HEK293 (cell line): Measurements from ENCODE around the gene RIPOR1.

Experiments
- CTCF ChIA-PET: fragments of 350-600 bp; formaldehyde crosslinking; extraction: SDS; loops from one replicate; lab custom pipeline; 2021; ENCODE audit warnings: antibody characterized with exemption; lab: Yijun Ruan, JAX
- POLR2A ChIA-PET: fragments of 300-600 bp; formaldehyde crosslinking; extraction: SDS; loops from one replicate; lab custom pipeline; 2020; ENCODE audit warnings: antibody characterized with exemption, inconsistent platforms; lab: Yijun Ruan, JAX
- H3K27ac ChIP-seq: fragments of 200-500 bp; sonication (Bioruptor generic); 2 replicates; pipeline ENCODE4 v1.5.1; 2014; ENCODE audit warnings: low read depth, low read length, control low read depth, inconsistent platforms; ENCODE audit errors: extremely low read depth
- H3K36me3 ChIP-seq, 2 experiments: fragments of 200-500 bp in 1 of 2; sonication (Bioruptor generic) in 1 of 2; 1 replicate in 1 of 2; 2 replicates in 1 of 2; pipeline ENCODE4 v1.5.1; 2014 to 2017; ENCODE audit warnings: inconsistent platforms in 2 of 2, low read length in 2 of 2; ENCODE audit not compliant: control insufficient read depth in 2 of 2, insufficient read depth in 1 of 2
- H3K4me1 ChIP-seq: fragments of 200-500 bp; sonication (Bioruptor generic); 2 replicates; pipeline ENCODE4 v1.5.1; 2014; ENCODE audit warnings: mild to moderate bottlenecking, low read length, inconsistent platforms; ENCODE audit not compliant: control insufficient read depth, insufficient read depth
- H3K4me3 ChIP-seq: 2 replicates; pipeline ENCODE4 v1.5.1; 2011; ENCODE audit warnings: low read depth, mild to moderate bottlenecking, control low read depth, low read length, moderate library complexity
- H3K9me3 ChIP-seq: fragments of 200-500 bp; sonication (Bioruptor generic); 2 replicates; pipeline ENCODE4 v1.5.1; 2014; ENCODE audit warnings: low read depth, low read length, inconsistent platforms; ENCODE audit not compliant: control insufficient read depth, insufficient read depth
- HOXC10 ChIP-seq: sonication (generic); formaldehyde crosslinking; IDR thresholded peaks from 2 replicates; pipeline ENCODE4 v1.8.1; 2023; ENCODE audit warnings: mild to moderate bottlenecking, missing genetic modification reagents
- KLF1 ChIP-seq: fragments of 450-650 bp; formaldehyde crosslinking; IDR thresholded peaks from 2 replicates; pipeline ENCODE4 v1.5.1; 2016; ENCODE audit warnings: missing biosample characterization, missing genetic modification characterization
- SETDB1 ChIP-seq: IDR thresholded peaks from one replicate; pipeline ENCODE4 v1.6.1; 2017; ENCODE audit warnings: mild to moderate bottlenecking, low read length, moderate library complexity, mixed read lengths; ENCODE audit not compliant: insufficient read length
- TRIM28 ChIP-seq: IDR thresholded peaks from 2 replicates; pipeline ENCODE4 v1.6.1; 2011; ENCODE audit warnings: low read length, control low read depth, borderline replicate concordance
- ZBTB1 ChIP-seq: fragments of 450-650 bp; formaldehyde crosslinking; IDR thresholded peaks from 2 replicates; pipeline ENCODE4 v1.5.1; 2016; ENCODE audit warnings: missing biosample characterization, missing genetic modification characterization
- ZEB2 ChIP-seq: fragments of 450-650 bp; formaldehyde crosslinking; IDR thresholded peaks from 2 replicates; pipeline ENCODE4 v1.5.1; 2016; ENCODE audit warnings: missing biosample characterization, missing genetic modification characterization
- ZFP3 ChIP-seq: fragments of 450-650 bp; formaldehyde crosslinking; IDR thresholded peaks from 2 replicates; pipeline ENCODE4 v1.5.1; 2016; ENCODE audit warnings: low read depth, missing biosample characterization, missing genetic modification characterization
- ZNF16 ChIP-seq: fragments of 450-650 bp; formaldehyde crosslinking; IDR thresholded peaks from 2 replicates; pipeline ENCODE4 v1.5.1; 2016; ENCODE audit warnings: low read depth, missing biosample characterization, missing genetic modification characterization
- ZNF175 ChIP-seq: fragments of 450-650 bp; formaldehyde crosslinking; IDR thresholded peaks from 2 replicates; pipeline ENCODE4 v1.5.1; 2016; ENCODE audit warnings: missing biosample characterization, missing genetic modification characterization
- ZNF274 ChIP-seq, 2 experiments: fragments of 200-500 bp in 1 of 2; fragments of 450-650 bp in 1 of 2; sonication (Bioruptor generic) in 1 of 2; formaldehyde crosslinking in 1 of 2; IDR thresholded peaks; 2 replicates each; pipeline versions ENCODE4 v1.5.1 to v1.6.1; 2014 to 2016; ENCODE audit warnings: borderline replicate concordance in 1 of 2, inconsistent platforms in 1 of 2, low read length in 1 of 2, missing biosample characterization in 1 of 2, missing genetic modification characterization in 1 of 2
- ZNF292 ChIP-seq: fragments of 450-650 bp; formaldehyde crosslinking; IDR thresholded peaks from 2 replicates; pipeline ENCODE4 v1.5.1; 2016; ENCODE audit warnings: low read depth, missing biosample characterization, missing genetic modification characterization, borderline replicate concordance
- ZNF335 ChIP-seq: fragments of 450-650 bp; formaldehyde crosslinking; conservative IDR thresholded peaks from 2 replicates; pipeline ENCODE4 v1.5.1; 2016; ENCODE audit warnings: missing biosample characterization, missing genetic modification characterization
- ZNF623 ChIP-seq: fragments of 450-650 bp; formaldehyde crosslinking; IDR thresholded peaks from 2 replicates; pipeline ENCODE4 v1.5.1; 2016; ENCODE audit warnings: missing biosample characterization, missing genetic modification characterization
- ZNF660 ChIP-seq: fragments of 450-650 bp; IDR thresholded peaks from 2 replicates; pipeline ENCODE4 v1.5.1; 2018; ENCODE audit warnings: missing biosample characterization, mild to moderate bottlenecking, missing genetic modification characterization
- TF ChIP-seq, protein P1 (sequence below): fragments of 450-650 bp; formaldehyde crosslinking; IDR thresholded peaks from 2 replicates; pipeline ENCODE4 v1.5.1; 2016; ENCODE audit warnings: missing biosample characterization, missing genetic modification characterization
- TF ChIP-seq, protein P2 (sequence below): fragments of 450-650 bp; formaldehyde crosslinking; IDR thresholded peaks from 2 replicates; pipeline ENCODE4 v1.5.1; 2016; ENCODE audit warnings: missing biosample characterization, missing genetic modification characterization
- TF ChIP-seq, protein P3 (sequence below): fragments of 450-650 bp; formaldehyde crosslinking; IDR thresholded peaks from 2 replicates; pipeline ENCODE4 v1.5.1; 2017; ENCODE audit warnings: missing biosample characterization, missing genetic modification characterization
- TF ChIP-seq, protein P4 (sequence below): IDR thresholded peaks from 2 replicates; pipeline ENCODE4 v1.6.1; 2011; ENCODE audit warnings: mild to moderate bottlenecking, low read depth, low read length, borderline replicate concordance
- TF ChIP-seq, protein P5 (sequence below): fragments of 450-650 bp; formaldehyde crosslinking; IDR thresholded peaks from 2 replicates; pipeline ENCODE4 v1.5.1; 2016; ENCODE audit warnings: missing biosample characterization, missing genetic modification characterization

The RIPOR1 gene

DNA sequence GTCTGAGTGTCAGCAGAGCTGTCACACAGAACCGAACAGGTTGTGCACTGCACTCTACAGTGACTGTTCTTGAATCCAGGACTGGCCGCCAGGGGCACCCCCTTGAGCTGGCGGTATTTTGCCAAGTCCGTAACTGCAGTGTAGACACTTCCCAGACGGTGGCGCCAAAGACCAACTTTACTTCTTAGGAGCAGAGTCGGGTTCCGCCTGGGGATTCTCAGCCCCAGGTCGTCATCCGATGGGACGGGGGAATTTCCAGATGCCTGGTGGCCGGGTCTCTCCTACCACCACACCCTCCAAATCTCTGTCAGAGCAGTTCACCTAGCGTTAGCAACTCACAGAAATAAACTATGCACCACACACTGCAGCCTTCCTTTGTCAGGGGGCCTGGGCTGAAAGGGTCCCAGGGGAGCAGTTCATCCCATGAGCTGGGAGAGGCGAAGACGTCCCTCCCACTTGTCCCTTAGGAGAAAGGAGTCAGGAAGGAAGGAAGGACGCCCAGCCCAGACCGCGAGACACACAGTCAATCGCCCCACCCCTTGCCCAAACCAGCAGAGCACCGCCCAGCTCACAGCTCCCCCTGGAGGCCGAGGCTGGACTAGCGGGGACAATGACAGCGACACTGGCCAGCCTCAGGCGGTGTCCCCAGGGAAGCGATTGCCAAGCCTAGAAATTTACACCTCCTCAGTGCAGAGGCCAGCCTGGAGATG lies 7.4 kb upstream of the RIPOR1 start (continued):
- TF ChIP-seq, protein P1, sequence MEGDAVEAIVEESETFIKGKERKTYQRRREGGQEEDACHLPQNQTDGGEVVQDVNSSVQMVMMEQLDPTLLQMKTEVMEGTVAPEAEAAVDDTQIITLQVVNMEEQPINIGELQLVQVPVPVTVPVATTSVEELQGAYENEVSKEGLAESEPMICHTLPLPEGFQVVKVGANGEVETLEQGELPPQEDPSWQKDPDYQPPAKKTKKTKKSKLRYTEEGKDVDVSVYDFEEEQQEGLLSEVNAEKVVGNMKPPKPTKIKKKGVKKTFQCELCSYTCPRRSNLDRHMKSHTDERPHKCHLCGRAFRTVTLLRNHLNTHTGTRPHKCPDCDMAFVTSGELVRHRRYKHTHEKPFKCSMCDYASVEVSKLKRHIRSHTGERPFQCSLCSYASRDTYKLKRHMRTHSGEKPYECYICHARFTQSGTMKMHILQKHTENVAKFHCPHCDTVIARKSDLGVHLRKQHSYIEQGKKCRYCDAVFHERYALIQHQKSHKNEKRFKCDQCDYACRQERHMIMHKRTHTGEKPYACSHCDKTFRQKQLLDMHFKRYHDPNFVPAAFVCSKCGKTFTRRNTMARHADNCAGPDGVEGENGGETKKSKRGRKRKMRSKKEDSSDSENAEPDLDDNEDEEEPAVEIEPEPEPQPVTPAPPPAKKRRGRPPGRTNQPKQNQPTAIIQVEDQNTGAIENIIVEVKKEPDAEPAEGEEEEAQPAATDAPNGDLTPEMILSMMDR (tag by site-specific recombination): peak; percentile 91
- TF ChIP-seq HOXC10 (CRISPR knock-in tag) (no peak), ZNF16 (no peak), ZNF274 (IDR thresholded peaks at IDR 0.05; ENCODE audit: low read length) (no peak), ZNF274 (tag by site-specific recombination; IDR thresholded peaks at IDR 0.05; ENCODE audit: borderline replicate concordance) (no peak), ZNF335 (peak; percentile 96), KLF1 (tag by site-specific recombination) (peak; percentile 91), TRIM28 (peak; percentile 70; the same call in 1 of the 2 replicates), ZNF623 (no peak; the same call in 1 of the 2 replicates), ZNF660 (tag by site-specific recombination) (peak; percentile 81), ZEB2 (tag by site-specific recombination) (peak; percentile 80), ZBTB1 (no peak)
- TF ChIP-seq, protein P2, sequence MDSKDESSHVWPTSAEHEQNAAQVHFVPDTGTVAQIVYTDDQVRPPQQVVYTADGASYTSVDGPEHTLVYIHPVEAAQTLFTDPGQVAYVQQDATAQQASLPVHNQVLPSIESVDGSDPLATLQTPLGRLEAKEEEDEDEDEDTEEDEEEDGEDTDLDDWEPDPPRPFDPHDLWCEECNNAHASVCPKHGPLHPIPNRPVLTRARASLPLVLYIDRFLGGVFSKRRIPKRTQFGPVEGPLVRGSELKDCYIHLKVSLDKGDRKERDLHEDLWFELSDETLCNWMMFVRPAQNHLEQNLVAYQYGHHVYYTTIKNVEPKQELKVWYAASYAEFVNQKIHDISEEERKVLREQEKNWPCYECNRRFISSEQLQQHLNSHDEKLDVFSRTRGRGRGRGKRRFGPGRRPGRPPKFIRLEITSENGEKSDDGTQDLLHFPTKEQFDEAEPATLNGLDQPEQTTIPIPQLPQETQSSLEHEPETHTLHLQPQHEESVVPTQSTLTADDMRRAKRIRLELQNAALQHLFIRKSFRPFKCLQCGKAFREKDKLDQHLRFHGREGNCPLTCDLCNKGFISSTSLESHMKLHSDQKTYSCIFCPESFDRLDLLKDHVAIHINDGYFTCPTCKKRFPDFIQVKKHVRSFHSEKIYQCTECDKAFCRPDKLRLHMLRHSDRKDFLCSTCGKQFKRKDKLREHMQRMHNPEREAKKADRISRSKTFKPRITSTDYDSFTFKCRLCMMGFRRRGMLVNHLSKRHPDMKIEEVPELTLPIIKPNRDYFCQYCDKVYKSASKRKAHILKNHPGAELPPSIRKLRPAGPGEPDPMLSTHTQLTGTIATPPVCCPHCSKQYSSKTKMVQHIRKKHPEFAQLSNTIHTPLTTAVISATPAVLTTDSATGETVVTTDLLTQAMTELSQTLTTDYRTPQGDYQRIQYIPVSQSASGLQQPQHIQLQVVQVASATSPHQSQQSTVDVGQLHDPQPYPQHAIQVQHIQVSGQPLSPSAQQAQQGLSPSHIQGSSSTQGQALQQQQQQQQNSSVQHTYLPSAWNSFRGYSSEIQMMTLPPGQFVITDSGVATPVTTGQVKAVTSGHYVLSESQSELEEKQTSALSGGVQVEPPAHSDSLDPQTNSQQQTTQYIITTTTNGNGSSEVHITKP (tag by site-specific recombination): peak; percentile 84
- TF ChIP-seq, protein P3, sequence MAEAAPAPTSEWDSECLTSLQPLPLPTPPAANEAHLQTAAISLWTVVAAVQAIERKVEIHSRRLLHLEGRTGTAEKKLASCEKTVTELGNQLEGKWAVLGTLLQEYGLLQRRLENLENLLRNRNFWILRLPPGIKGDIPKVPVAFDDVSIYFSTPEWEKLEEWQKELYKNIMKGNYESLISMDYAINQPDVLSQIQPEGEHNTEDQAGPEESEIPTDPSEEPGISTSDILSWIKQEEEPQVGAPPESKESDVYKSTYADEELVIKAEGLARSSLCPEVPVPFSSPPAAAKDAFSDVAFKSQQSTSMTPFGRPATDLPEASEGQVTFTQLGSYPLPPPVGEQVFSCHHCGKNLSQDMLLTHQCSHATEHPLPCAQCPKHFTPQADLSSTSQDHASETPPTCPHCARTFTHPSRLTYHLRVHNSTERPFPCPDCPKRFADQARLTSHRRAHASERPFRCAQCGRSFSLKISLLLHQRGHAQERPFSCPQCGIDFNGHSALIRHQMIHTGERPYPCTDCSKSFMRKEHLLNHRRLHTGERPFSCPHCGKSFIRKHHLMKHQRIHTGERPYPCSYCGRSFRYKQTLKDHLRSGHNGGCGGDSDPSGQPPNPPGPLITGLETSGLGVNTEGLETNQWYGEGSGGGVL (tag by site-specific recombination): no peak
- TF ChIP-seq, protein P4, sequence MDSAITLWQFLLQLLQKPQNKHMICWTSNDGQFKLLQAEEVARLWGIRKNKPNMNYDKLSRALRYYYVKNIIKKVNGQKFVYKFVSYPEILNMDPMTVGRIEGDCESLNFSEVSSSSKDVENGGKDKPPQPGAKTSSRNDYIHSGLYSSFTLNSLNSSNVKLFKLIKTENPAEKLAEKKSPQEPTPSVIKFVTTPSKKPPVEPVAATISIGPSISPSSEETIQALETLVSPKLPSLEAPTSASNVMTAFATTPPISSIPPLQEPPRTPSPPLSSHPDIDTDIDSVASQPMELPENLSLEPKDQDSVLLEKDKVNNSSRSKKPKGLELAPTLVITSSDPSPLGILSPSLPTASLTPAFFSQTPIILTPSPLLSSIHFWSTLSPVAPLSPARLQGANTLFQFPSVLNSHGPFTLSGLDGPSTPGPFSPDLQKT: no peak

DNA sequence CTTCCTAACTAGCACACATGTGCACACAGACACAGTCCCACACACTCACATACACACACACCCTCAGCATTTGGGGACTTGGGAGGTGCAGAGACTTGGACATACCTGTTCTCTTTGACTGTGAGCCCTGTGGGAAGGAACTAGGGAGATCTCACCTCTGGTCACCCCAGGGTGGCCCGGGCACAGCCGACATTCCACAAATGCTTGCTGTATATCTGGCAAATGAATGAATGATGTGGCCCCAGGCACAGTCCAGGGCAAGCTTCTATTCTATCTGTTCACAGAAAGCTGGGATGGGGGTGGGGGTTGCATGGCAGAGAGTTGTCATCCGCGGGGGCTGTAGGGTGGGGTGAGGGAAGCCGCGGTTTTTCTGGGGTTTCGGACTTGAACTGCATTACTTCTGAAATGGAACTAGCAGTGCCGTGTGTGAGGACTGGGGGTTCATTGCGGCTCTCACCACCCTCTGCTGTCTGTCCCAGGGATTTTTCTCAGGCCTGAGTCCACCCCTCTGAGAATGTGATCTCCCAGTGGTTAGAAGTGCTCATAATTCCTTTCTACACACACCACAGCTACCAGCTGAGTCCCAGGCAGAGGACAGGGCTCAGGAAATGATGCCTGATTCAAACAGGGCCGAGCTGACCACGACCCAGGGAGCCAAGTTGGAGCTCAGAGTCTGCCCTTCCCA lies 3.3 kb upstream of the RIPOR1 start:
- H3K4me1 ChIP-seq: no peaks in the 10 kb centered on the region
- no peaks in the 10 kb centered on the region for H3K9me3 ChIP-seq
- ChIA-PET CTCF (interaction anchor here (0.6 to 1.9 kb wide), 7 partner anchors 11 to 573 kb away, joined by 3 to 8 read pairs (median 3); partner anchors contain the start of gene CTCF), POLR2A (no interaction called here)
- no peak overlapping the region for H3K27ac ChIP-seq
- no peak overlapping the region for H3K4me3 ChIP-seq
- H3K36me3 ChIP-seq: no peaks in the 10 kb centered on the region
- TF ChIP-seq, protein P2 (tag by site-specific recombination): peak; percentile 80
- no peak for TF ChIP-seq ZNF175
- TF ChIP-seq, protein P5, sequence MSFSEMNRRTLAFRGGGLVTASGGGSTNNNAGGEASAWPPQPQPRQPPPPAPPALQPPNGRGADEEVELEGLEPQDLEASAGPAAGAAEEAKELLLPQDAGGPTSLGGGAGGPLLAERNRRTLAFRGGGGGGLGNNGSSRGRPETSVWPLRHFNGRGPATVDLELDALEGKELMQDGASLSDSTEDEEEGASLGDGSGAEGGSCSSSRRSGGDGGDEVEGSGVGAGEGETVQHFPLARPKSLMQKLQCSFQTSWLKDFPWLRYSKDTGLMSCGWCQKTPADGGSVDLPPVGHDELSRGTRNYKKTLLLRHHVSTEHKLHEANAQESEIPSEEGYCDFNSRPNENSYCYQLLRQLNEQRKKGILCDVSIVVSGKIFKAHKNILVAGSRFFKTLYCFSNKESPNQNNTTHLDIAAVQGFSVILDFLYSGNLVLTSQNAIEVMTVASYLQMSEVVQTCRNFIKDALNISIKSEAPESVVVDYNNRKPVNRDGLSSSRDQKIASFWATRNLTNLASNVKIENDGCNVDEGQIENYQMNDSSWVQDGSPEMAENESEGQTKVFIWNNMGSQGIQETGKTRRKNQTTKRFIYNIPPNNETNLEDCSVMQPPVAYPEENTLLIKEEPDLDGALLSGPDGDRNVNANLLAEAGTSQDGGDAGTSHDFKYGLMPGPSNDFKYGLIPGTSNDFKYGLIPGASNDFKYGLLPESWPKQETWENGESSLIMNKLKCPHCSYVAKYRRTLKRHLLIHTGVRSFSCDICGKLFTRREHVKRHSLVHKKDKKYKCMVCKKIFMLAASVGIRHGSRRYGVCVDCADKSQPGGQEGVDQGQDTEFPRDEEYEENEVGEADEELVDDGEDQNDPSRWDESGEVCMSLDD: no peak
- TF ChIP-seq ZEB2 (tag by site-specific recombination): no peak
- no peak for TF ChIP-seq SETDB1
- no peak for TF ChIP-seq ZNF292
- no peak for TF ChIP-seq ZFP3 (tag by site-specific recombination)
